Measurements from ENCODE around the gene DNAJC13.
"Not testable (repeated sequence)": the region's sequence is repeated elsewhere in the genome, so short reads cannot be mapped to it uniquely, and the experiment has no call there.

DNAJC13 gene

GRCh38 chr3:132416807-132417694 is at the start of gene DNAJC13:
TSS of gene DNAJC13 (plus strand) at chr3:132417502. CDS start at chr3:132434551, 17,049 bp downstream.
- ATAC-seq, result peak; percentile 97
- H3K27me3 Mint-ChIP-seq, result no peaks in the 10 kb centered on the region
- peak within 1 kb of the TSS; percentile 90 for H3K27ac Mint-ChIP-seq
- peak within 1 kb of the TSS; percentile 100 for H3K4me3 Mint-ChIP-seq
- H3K9me3 Mint-ChIP-seq, result no peaks in the 10 kb centered on the region
- H3K4me1 Mint-ChIP-seq, result peaks cover 27% of the 10 kb centered on the region
- peaks cover 6% of the 10 kb centered on the region for H3K36me3 Mint-ChIP-seq

GRCh38 chr3:132368515-132368914 is 48.8 kb upstream of the DNAJC13 start:
- H3K27me3 Mint-ChIP-seq, result no peaks in the 10 kb centered on the region
- H3K4me3 Mint-ChIP-seq, result no peak overlapping the region
- H3K4me1 Mint-ChIP-seq, result no peaks in the 10 kb centered on the region
- H3K9me3 Mint-ChIP-seq, result no peaks in the 10 kb centered on the region
- H3K27ac Mint-ChIP-seq, result no peak overlapping the region
- ATAC-seq, result no peak
- H3K36me3 Mint-ChIP-seq, result no peaks in the 10 kb centered on the region

DNA sequence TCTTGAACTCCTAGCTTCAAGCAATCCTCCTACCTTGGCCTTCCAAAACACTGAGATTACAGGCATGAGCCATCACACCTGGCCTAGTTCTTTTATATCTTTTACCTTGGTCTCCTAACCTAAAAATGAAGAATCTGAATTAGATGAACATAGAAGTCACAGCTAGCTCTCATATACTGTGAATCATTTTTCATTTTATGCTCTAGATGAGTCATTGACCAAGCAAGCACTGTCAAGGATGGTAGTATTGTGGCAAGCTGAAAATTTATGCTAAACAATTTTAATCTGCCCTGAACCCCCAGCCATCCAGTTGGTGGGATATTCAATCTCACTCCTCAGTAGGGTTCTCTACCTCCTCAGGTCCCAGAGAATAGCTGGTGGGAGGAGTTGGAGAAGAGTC is 48.3 kb upstream of the DNAJC13 start:
- Mint-ChIP-seq H3K4me1 (no peaks in the 10 kb centered on the region), H3K4me3 (no peak overlapping the region), H3K27me3 (no peaks in the 10 kb centered on the region), H3K36me3 (no peaks in the 10 kb centered on the region), H3K9me3 (no peaks in the 10 kb centered on the region), H3K27ac (no peak overlapping the region)
- no peak for ATAC-seq

GRCh38 chr3:132376945-132377354 is 40.4 kb upstream of the DNAJC13 start:
- H3K9me3 Mint-ChIP-seq, ATAC-seq, H3K27ac Mint-ChIP-seq, H3K36me3 Mint-ChIP-seq: not testable (repeated sequence)
- Mint-ChIP-seq H3K4me1 (peaks cover 21% of the 10 kb centered on the region), H3K4me3 (peak overlapping the region; percentile 23), H3K27me3 (peaks cover 18% of the 10 kb centered on the region)

GRCh38 chr3:132378048-132378762 is 39.1 kb upstream of the DNAJC13 start:
- no peaks in the 10 kb centered on the region for H3K36me3 Mint-ChIP-seq
- H3K4me1 Mint-ChIP-seq, result peaks cover 23% of the 10 kb centered on the region
- H3K27ac Mint-ChIP-seq, result peak overlapping the region; percentile 50
- peaks cover 21% of the 10 kb centered on the region for H3K27me3 Mint-ChIP-seq
- peaks cover 2% of the 10 kb centered on the region for H3K9me3 Mint-ChIP-seq
- H3K4me3 Mint-ChIP-seq, result peak overlapping the region; percentile 4
- peak; percentile 68 for ATAC-seq

GRCh38 chr3:132378846-132379245 is 38.5 kb upstream of the DNAJC13 start:
- H3K4me1 Mint-ChIP-seq, result peaks cover 23% of the 10 kb centered on the region
- no peak for ATAC-seq
- no peaks in the 10 kb centered on the region for H3K36me3 Mint-ChIP-seq
- peaks cover 4% of the 10 kb centered on the region for H3K9me3 Mint-ChIP-seq
- H3K4me3 Mint-ChIP-seq, result no peak overlapping the region
- peak overlapping the region; percentile 50 for H3K27ac Mint-ChIP-seq
- peaks cover 21% of the 10 kb centered on the region for H3K27me3 Mint-ChIP-seq

DNA sequence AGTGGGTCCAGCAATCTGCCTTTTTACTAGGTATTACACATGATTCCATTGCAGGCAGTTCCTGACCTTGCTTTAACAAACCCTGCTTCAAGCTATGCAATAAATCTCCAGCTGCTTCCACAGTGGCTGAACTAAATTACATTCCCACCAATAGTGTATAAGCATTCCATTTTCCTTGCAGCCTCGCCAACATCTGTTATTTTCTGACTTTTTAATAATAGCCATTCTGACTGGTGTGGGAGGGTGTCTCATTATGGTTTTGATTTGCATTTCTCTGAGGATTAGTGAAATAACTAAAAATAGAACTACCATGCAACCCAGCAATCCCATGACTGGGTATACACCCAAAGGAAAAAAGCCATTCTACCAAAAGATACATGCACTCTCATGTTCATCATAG is 36.4 kb upstream of the DNAJC13 start:
- H3K4me1 Mint-ChIP-seq, result peaks cover 23% of the 10 kb centered on the region
- H3K4me3 Mint-ChIP-seq, result no peak overlapping the region
- H3K36me3 Mint-ChIP-seq, result no peaks in the 10 kb centered on the region
- H3K9me3 Mint-ChIP-seq, result peaks cover 6% of the 10 kb centered on the region
- ATAC-seq, result peak; percentile 56
- no peak overlapping the region for H3K27ac Mint-ChIP-seq
- H3K27me3 Mint-ChIP-seq, result peaks cover 21% of the 10 kb centered on the region

DNA sequence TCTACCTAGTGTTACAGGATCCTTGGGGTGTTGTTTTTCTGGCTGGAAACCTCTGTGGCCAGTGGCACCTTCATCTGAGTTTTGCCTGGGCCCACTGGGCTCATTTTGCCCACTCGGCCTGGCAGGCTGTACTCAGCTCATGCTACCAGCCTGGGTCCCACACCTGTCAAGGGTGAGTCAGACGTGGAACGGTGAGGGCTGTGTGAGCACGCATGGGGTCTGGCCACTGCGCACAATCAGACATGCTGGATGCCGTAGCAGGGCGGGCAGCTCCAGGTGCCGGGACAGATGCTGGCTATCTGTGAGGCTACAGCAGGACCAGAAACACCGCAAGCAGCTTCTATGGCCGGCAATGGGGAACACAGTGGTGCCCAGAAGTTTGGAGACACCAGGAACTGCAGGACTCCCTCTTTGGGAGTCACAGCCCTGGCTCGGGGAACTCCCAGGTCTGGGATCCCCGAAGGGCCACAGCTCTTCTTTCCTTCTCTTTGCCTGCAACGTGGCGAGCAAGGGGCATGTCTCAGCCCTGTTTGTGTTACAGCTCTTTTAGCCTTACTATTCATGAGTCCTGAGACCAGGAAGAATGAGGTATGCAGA is 35.9 kb upstream of the DNAJC13 start:
- no peak overlapping the region for H3K27ac Mint-ChIP-seq
- H3K4me1 Mint-ChIP-seq, result peaks cover 23% of the 10 kb centered on the region
- ATAC-seq, result peak; percentile 74

DNA sequence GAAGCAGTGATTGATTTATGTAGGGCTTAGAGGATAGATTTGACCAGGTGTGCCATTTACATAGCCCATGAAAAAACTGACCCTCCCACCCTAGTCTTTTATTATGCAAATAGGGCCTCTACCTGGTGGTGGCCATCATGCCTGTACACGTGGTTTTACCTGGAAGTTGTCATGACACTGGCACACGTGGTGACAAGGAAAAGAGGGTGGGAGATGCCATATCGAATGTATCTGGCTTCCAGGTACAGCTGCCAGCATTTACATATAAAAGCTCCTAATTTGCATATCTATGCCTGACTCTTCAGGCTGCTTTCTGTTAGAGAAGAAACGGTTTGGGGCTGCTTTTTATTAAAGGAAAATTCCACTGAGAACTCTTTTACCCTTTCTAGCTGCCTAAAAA is 35.0 kb upstream of the DNAJC13 start:
- no peak for ATAC-seq
- Mint-ChIP-seq H3K27ac (no peak overlapping the region), H3K27me3 (peaks cover 21% of the 10 kb centered on the region), H3K36me3 (no peaks in the 10 kb centered on the region), H3K4me1 (peaks cover 23% of the 10 kb centered on the region), H3K9me3 (peaks cover 6% of the 10 kb centered on the region), H3K4me3 (no peak overlapping the region)

More for the DNA sequence above, 35.9 kb upstream of the DNAJC13 start:
- H3K4me3 Mint-ChIP-seq, result no peak overlapping the region
- no peaks in the 10 kb centered on the region for H3K36me3 Mint-ChIP-seq
- peaks cover 21% of the 10 kb centered on the region for H3K27me3 Mint-ChIP-seq
- H3K9me3 Mint-ChIP-seq, result peaks cover 6% of the 10 kb centered on the region

DNA sequence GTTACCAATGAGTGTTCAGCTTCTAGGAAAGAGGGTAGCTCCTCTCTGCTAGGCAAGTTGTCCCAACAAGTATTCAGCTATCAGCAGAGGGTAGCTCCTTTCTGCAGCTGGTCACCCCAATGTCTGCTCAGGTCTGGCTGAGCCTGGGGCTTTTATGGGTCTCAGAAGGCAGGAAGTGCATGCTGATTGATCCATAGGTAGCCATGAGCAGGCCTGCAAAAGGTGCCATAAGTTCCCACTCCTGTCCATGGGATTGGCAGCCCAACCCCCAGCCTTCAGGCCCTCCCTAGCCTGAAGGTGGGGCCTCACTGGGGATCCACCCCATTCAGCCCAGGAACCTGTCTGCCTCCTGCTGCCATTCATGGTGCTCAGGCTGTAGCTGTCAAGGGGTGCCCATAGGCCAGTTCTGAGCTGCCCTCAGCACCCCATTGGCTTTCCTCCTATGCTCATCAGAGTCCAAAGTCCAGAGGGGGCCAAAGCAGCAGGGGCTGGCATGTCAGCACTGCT is 34.6 kb upstream of the DNAJC13 start:
- peaks cover 22% of the 10 kb centered on the region for H3K4me1 Mint-ChIP-seq
- no peaks in the 10 kb centered on the region for H3K36me3 Mint-ChIP-seq
- peaks cover 6% of the 10 kb centered on the region for H3K9me3 Mint-ChIP-seq
- no peak overlapping the region for H3K4me3 Mint-ChIP-seq
- no peak overlapping the region for H3K27ac Mint-ChIP-seq
- peaks cover 21% of the 10 kb centered on the region for H3K27me3 Mint-ChIP-seq
- ATAC-seq, result no peak

GRCh38 chr3:132386259-132386658 is 31.0 kb upstream of the DNAJC13 start:
- Mint-ChIP-seq H3K36me3 (no peaks in the 10 kb centered on the region), H3K27ac (no peak overlapping the region), H3K9me3 (peaks cover 6% of the 10 kb centered on the region), H3K27me3 (peaks cover 10% of the 10 kb centered on the region), H3K4me1 (peaks cover 6% of the 10 kb centered on the region), H3K4me3 (no peak overlapping the region)
- no peak for ATAC-seq

GRCh38 chr3:132392675-132393074 is 24.6 kb upstream of the DNAJC13 start:
- not testable (repeated sequence) for H3K36me3 Mint-ChIP-seq, H3K9me3 Mint-ChIP-seq, H3K27me3 Mint-ChIP-seq, H3K4me3 Mint-ChIP-seq, H3K27ac Mint-ChIP-seq, H3K4me1 Mint-ChIP-seq
- peak; percentile 58 for ATAC-seq

DNA sequence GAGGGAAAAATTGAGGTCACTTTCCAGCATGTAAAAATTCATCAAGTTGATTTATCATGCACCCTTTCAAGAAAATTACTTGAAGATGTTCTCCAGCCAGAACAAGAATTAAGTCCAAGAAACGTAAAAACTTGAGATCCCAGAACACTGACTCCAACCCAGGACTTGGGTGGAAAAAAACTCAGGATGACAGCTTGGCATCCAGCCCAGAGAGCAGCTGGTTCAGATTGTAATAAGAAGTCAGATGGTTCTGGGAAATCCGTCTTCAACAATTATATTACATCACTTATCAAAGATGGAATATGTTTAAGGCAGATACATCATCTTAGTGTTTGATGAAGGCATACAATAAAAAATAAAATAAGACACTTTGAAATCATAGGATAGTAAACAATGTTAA is 23.0 kb upstream of the DNAJC13 start:
- H3K4me1 Mint-ChIP-seq, result no peaks in the 10 kb centered on the region
- no peak overlapping the region for H3K27ac Mint-ChIP-seq
- no peaks in the 10 kb centered on the region for H3K27me3 Mint-ChIP-seq
- no peak overlapping the region for H3K4me3 Mint-ChIP-seq
- no peak for ATAC-seq
- H3K36me3 Mint-ChIP-seq, result no peaks in the 10 kb centered on the region
- H3K9me3 Mint-ChIP-seq, result peaks cover 3% of the 10 kb centered on the region

DNA sequence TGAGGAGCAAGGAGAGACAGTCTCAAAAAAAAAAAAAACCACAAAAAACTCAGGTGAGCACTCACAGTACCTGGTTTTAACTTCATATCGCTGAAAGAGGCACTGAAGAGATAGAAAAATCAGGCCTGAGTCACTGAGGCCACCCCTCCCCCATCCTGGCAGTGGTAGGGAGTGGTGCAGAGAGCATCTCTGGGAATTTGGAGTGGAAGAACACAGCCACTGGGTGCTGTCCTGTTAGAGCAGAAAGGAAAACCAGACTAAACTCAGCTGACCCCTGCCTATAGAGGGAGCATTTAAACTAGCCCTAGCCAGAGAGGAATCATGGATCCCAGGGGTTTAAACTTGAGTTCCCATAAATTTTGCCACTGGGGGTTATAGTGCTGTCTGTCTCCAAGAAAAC is 22.2 kb upstream of the DNAJC13 start:
- H3K27ac Mint-ChIP-seq, result no peak overlapping the region
- no peaks in the 10 kb centered on the region for H3K27me3 Mint-ChIP-seq
- ATAC-seq, result no peak
- H3K4me1 Mint-ChIP-seq, result no peaks in the 10 kb centered on the region
- H3K9me3 Mint-ChIP-seq, result peaks cover 3% of the 10 kb centered on the region
- H3K36me3 Mint-ChIP-seq, result no peaks in the 10 kb centered on the region
- no peak overlapping the region for H3K4me3 Mint-ChIP-seq

DNA sequence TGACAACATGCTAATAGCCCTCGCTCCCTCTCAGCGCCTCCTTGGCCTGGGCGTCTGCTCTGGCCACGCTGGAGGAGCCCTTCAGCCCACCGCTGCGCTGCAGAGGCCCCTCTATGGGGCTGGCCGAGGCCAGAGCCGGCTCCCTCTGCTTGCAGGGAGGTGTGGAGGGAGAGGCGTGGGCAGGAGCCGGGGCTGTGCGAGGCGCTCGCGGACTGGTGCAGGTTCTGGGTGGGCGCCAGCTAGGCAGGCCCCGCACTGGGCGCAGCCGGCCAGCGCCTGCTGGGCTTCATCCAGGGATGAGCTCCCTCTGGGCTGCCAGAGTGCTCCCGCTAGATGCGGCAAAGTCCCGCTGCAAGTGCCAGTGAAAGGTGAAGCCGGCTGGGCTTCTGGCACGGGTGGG is 21.0 kb upstream of the DNAJC13 start:
- Mint-ChIP-seq H3K4me3 (no peak overlapping the region), H3K4me1 (peaks cover 4% of the 10 kb centered on the region), H3K27ac (no peak overlapping the region), H3K36me3 (no peaks in the 10 kb centered on the region), H3K27me3 (no peaks in the 10 kb centered on the region), H3K9me3 (peaks cover 3% of the 10 kb centered on the region)
- ATAC-seq, result no peak
